HG03469 (cell line): ENCODE measurements around the gene GTPBP6.
"Not testable (repeated sequence)": the region's sequence is repeated elsewhere in the genome, so short reads cannot be mapped to it uniquely, and the experiment has no call there.

Experiments used
- ATAC-seq: cut with Tn5 transposase; IDR thresholded peaks from one replicate; pipeline ENCODE4 v1.9.1; 2021; ENCODE audit warnings: mild to moderate bottlenecking, moderate library complexity, moderate number of reproducible peaks; ENCODE audit not compliant: unreplicated experiment

Gene GTPBP6

DNA sequence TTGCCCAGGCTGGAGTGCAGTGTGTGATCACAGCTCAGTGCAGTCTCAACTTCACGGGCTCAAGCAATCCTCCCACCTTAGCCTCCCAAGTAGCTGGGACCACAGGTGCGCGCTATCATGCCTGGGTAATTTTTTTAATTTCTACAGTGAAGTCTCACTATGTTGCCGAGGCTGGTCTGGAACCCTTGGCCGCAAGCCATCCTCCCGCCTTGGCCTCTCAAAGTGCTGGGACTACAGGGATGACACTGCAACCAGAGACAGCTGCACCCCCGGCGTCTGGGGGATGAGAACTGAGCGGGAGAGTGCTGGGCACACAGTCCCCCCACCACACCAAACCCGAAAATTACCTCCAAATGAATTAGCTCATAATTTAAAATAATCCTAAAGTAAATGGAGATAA, 33.1 kb upstream of the GTPBP6 start:
- ATAC-seq: no peak

DNA sequence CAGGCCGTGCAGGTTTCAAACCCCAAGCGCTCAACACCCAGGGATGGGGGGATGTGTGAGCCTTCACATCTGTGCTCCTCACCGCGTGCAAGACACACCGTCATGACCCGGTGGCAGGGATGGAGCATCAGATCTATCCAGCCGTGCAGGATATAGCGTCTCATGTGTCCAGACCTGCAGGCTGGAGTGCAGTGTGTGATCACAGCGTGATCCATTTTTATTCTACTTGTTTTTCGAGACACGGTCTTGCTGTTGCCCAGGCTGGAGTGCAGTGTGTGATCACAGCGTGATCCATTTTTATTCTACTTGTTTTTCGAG, 32.7 kb upstream of the GTPBP6 start:
- not testable (repeated sequence) for ATAC-seq

DNA sequence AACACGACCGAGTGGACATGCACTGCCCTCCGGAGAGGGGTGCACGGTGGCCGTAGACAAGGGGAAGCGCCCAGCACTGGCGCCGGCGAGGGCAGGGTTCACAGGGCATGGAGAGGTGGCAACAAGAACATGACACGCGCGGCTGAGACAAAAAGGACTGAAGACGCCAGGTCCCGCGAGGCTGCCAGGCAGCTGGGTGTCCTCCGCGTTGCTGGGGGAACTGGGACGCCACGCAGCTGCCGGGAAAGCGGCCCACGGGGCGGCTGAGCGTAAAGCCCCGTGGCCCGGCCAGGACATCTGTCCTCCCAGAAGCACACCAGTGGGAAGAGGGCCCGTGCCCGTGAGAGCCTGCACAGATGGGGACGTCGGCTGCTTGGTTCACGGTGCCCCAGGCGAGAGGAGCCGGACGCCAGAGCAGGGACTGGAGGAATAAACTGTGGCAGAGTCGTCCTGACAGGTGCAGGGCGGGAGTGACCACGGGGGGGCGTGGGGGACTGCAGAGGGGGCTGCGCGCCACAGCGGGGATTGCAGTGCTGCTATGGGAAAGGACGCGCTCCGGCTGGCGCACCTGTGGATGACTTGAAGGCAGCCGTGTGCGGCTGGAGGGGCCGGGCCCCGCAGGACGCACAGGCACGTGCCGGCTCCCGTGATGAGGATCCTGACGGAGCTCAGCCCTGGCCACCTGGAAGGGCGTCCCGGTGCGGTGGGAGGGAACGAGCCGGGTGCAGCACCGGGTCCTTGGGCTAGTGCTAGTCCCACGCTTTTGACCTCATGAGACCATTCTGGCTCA, 32.1 kb upstream of the GTPBP6 start:
- ATAC-seq: no peak

DNA sequence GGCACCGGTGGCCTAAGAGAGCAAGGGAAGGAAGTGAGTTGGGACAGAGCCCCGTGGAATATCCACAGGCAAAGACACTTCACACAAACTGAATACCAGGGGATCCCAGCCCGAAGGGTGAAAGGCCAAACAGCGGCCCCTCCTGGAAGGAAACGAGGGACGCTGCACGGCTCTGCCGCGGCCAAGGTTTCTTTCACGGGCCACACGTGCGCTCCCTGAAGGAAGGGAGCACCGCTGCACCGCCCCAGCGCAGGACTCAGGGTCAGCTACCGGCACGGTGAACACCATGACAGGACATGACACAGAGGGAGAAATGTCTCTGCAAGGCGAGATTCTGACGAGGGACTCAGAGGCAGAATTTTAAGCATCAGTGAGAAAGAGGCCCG, 31.5 kb upstream of the GTPBP6 start:
- ATAC-seq: no peak

DNA sequence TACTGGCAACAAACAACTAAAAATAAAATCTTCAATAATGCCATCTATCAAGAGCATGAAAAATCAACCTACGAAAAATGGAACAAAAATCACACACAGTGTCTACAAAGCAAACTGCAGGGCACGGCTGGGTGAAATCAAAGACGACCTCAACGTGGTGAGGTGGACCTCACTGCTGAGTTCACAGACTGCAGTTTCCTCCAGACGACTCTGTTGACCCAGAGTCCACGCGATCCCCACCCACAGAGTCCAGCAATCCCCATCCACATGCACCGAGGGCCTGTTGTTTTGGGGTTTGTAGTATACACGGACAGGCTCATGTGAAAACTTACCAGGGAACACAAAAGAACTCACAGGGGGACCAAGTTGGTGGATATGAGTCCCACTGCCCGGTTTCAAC, 31.1 kb upstream of the GTPBP6 start:
- ATAC-seq: no peak

DNA sequence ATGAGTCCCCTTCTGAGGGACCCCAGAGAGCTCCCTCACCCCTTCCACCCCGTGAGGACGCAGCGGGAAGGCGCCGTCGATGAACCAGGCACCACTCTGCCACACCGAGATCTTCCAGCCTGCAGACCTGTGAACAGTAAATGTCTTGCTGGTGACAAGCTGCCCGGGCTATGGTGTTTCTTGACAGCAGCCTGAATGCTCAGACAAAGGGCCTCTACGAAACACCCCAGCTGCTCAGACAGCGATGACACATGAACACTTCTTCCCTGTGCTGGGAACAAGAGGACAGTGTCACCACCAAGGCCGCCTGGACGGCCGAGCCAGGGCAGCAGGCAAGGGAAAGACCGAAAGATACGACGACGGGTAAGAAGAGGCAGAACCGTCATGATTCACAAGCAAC, 30.6 kb upstream of the GTPBP6 start:
- no peak for ATAC-seq

DNA sequence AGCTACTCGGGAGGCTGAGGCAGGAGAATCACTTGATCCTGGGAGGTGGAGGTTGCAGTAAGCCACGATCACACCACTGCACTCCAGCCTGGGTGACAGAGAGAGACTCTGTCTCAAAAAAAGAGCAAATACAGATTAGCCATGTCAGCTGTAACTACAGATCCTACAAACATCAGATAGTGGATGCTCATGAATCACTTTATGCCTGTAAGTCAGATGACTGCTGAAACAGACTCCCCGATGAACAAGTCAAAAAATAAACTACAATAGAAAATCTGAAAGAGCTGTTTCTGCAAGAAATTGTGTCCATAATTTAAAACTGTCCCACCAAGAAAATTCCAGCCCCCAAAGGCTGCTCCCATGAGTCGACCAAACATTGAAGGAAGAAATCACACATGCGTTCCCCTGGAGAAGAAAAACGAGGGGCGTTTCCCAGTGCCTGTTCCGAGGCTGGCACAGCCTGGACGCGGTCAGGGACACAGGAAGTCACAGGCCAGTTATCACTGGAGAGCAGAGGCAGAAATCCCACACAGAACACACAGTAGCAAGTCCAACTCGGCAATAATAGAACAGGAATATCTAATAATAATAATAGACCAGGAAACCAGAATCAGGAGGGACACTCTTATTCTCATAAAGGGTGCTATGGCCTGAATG, 30.0 kb upstream of the GTPBP6 start:
- ATAC-seq: no peak

DNA sequence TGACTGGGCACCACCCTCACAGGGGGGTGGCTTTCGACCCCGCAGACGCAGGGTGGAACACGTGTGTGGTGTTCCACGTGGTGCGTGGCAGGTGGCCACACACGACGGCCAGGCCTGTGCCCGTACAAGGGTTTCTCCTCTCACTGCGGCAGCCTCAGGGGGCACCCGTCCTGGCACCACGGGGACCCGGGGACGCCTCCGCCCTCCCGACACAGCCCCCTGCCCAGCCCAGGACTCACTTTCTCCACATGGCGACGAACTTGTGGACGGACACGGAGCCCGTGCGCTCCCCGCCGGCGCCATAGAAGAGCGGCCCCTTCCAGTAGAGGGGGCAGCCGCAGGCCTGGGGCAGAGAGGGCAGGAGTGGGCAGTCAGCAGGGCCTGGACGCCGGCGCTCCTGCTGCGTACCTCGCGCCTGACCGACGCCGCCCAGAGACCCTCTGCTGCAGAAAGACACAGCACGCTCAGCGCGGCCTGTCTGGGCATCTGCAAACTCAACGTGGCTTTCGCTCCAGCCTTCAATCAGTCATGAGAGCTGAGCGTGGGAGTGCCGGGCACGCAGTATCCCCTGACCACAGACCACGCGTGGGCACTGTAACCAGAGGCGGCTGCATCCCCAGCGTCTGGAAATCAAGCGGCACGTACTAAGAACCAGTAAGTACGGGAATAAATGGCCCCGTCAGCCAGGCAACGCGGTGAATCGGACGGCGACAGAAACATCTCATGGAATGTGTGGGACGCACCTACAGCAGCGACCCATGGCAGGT, 28.9 kb upstream of the GTPBP6 start:
- no peak for ATAC-seq

DNA sequence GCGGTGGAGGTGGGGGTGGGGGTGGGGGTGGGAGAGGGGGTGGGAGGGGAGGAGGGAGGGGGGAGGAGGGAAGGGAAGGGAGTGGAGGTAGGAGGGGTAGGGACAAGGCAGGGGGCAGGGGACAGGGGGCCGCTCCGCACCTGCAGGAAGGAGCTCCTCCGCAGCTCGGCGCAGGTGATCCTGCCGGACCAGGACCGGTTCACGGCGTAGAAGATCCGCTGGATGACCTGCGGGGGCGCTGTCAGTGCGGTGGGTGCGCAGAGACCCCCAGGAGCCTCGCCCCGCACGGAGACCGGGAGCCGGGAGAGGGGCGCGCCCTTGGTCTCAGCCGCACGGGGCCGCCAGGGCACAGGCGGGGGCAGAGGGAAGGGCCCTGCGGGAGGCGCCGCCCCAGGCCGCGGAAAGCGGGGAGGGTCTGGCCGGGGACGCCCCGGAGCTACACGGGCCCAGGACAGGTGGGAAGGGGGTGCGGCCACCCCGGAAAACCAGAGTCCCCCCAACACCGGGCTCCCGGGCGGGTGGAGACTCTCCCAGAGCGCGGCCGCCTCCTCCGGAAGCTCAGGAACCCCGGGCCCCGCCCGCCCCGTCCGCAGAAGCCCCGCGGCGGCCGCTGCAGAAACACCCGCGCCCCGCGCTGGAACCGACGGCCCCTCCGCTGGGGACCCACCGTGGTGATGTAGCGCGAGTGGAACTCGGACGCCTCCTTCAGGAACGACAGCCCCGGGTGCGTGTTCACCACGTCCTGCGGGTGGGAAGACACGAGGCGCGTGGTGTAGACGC, 27.6 kb upstream of the GTPBP6 start:
- no peak for ATAC-seq

DNA sequence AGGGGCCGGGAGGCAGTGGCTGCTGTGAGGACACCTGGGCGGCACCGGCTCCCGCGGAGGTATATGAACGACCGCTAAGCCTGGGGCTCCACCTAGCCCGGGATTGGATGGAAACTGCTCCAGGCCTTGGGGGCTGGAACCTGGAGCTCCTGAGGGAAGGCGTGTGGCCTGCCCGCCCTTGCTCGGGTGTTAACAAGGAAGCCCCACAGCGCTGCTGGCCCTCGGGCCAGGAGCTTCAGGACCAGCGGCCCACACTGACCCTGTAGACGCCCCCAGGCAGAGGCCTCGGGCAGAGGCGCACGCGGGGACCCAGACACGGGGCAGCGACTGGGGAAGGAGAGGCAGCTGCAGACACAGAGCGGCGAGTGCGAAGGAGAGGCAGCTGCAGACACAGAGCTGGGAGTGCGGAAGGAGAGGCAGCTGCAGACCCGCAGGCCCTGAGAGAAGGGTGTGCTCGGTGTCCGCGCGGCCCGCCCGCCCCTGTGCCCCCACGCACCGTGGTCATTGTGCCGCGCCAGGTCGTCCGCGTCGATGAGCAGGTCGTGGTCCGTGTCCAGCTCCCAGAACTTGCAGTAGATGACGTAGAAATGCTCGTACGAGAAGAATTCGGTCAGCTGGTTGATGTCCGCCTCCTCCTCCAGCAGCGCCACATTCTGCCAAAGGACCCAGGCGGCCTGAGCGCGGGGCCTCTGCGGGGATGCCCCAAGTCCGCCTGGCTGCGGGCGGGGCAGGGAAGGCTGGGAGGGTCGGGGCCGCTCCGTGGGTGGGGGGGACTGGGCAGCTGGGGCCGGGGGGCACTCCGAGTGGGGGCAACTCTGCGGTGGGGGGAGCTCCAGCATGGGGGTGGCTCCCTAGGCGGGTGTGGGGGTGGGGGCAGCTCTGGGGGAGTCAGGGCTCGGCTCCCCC, 26.7 kb upstream of the GTPBP6 start:
- no peak for ATAC-seq

DNA sequence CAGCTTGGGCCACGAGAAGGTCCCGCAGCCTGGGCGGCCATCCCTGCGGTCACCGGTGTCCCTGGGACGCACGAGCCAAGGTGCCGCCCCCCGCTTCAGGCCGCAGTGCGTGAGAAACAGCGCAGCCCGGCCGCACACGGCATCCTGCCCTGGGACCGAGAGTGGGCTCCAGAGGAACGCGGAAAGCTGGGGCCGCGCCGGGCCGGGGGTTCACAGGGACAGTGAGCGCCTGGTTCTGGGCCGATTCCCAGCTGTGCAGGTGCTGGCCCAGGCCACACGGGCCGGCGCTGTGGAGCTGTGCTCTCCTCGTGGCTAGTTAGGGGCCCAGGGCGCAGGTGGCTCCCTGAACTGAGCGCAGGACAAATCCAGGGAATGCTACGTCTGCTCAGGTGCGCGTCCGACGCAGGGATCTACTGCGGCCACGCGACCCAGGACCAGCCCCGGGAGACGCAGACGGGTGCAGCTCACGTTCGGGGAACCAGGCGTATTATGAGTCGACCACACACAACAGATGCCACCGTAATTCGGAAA, 25.8 kb upstream of the GTPBP6 start:
- no peak for ATAC-seq

DNA sequence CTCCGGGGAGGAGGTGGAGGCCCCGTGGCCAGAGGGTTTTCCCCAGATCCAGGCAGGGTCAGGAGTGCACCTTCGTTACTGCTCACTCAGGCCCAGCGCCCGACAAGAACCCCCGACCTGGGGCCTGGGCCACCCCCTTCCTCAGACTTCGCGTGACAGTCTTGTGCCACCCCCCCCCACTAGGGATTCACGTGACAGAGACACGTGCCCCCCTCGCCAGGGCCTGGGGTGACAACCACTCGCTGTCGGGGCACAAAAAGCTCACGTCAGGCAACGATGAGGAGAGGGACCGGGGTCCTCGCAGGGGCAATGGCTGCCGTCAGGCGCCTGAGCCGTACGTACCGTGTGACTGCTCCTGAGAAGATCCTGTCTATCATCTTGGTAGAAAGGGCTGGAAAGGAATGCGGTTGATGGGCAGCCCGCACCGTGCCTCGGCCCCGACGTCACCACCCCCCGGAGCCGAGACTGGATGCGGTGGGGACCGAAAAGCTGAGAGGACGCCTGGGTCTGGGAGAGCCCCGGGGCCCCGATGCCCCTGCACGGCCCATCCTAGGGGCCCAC, 23.0 kb upstream of the GTPBP6 start:
- ATAC-seq: no peak

DNA sequence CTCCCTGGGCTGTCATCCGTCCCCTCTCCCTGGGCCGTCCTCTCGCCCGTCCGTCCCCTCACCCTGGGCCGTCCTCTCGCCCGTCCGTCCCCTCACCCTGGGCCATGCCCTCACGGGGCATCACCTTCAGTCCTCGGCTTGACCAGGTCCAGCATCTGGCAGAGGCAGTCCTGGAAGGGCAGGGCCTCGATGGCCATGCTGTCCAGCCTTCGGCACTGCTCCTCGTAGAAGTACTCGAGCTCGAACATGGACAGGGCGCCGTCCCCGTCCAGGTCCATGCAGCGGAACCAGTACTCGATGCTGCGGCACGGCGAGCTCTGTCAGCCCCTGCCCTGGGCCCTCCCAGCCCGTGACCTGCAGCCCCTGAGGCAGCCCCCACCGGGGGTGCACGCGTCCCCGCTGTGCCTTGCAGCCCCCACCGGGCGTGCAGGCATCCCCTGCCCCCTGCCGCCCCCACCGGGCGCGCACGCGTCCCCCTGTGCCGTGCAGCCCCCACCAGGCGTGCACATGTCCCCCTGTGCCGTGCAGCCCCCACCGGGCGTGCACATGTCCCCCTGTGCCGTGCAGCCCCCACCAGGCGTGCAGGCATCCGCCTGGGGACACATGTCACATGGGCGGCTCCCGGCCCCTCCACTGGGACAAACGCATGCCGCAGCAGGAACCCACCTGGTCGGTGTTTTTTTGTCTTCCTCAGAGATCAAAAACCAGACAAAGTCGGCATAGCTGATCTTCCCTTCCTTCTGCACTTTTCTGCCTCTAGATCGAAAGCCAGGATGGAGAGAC, 22.2 kb upstream of the GTPBP6 start:
- ATAC-seq: no peak

DNA sequence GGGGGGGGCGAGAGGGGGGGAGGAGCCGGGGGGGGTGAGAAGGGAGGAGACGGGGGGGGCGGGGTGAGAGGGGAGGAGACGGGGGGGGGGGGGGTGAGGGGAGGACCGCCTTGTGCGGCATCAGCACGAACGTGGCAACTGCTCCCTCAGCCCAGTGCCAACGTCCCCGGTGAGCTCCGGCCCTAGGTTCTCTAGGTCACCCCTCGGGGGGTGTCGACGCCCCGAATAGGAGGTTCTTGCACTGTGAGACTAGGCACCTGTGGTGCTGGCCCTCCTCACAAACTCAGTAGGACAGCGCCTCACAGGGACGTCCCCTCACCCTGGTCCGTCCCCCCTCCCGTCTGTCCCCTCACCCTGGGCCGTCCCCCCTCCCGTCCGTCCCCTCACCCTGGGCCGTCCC, 21.5 kb upstream of the GTPBP6 start:
- ATAC-seq: no peak

DNA sequence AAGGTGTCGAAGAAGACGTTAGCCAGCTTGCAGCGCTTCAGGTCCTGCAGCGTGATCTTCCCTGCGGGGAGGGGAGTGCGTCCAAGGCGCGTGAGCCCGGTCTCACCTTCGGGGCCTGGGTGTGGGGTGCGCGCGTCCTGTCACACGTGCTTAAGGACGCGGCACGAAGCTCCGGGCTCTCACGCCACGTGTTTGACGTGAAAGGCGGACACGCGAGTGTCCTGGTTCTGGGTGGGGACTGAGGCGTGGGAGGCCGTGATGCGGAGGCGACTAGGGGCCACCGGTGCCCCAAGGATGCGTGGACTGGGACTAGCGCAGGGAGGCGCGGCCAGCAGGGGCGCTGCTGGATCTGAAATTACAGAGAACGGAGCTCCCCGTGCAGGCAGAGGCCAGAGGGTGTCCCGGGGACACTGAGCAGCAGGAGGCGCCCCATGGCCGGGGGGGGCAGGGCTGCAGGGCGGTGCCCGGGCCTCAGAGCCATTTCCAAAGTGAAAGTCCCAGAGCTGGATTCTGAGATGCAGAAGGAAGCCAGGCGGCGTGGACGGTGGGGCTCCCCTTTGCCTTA, 20.3 kb upstream of the GTPBP6 start:
- ATAC-seq: no peak

DNA sequence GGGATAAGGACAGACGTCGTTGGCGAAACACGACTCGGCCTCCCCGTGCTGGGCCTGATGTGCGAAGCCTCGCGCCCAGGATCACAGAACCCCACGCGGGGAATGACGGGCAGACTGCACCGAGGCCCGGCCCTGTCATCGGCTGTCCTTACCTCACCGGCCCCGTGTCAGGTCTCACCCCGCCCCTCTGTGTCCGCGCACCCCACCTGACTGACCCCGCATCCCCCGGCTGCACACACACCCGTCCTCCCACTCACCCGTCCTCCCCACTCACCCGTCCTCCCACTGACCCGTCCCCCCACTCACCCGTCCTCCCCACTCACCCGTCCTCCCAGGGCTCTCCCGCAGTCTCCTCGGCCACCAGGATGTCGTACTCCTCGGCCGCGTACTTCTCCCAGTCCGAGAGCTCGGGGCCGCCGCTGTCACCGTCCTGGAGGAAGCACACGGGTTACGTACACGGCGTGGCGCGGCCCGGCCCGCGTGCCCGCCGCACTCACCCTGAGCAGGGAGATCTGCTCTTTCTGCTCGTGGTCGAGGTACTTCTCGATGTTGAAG, 19.8 kb upstream of the GTPBP6 start:
- no peak for ATAC-seq

DNA sequence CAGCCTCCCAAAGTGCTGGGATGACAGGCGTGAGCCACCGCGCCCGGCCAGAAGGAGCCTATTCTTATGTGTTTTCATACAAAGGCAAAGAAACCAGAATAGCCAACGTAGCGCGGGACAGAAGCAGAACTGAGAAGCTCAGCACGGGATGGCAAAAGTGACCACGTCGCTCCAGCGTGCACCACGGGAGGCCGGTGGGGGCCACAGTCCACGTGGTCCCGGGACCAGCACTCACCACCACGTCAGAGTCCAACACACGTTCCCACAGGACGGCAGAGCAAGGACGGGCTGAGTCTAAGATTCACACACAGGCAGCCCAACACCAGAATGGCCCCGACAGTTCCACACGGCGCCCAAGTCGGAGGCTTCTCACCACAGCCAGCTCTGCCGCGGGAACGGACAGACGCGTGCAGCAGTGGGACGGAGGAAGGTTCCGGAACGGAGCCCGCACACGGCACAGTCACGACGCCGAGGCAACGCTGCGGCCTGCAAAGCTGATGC, 18.8 kb upstream of the GTPBP6 start:
- ATAC-seq: no peak

DNA sequence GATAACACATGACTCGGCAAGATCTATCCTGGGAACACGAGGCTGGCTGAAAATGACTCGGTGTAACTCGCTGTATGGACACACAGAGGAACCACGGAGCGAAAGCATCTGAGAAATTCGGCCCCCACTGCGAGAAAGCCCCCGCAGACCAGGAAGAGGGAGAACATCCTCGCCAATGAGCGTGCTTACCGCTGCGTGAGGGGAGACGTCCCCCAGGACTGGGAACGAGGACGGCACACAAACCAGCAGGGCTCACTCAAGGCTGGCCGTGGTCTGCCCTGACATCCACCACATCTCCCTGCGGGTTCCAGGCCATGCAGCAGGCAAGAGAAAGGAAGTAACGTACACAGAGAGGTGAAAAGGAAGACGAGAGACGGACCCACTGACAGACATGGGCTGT, 17.6 kb upstream of the GTPBP6 start:
- no peak for ATAC-seq
